Measurements from ENCODE around the gene NR2F6.

DNA sequence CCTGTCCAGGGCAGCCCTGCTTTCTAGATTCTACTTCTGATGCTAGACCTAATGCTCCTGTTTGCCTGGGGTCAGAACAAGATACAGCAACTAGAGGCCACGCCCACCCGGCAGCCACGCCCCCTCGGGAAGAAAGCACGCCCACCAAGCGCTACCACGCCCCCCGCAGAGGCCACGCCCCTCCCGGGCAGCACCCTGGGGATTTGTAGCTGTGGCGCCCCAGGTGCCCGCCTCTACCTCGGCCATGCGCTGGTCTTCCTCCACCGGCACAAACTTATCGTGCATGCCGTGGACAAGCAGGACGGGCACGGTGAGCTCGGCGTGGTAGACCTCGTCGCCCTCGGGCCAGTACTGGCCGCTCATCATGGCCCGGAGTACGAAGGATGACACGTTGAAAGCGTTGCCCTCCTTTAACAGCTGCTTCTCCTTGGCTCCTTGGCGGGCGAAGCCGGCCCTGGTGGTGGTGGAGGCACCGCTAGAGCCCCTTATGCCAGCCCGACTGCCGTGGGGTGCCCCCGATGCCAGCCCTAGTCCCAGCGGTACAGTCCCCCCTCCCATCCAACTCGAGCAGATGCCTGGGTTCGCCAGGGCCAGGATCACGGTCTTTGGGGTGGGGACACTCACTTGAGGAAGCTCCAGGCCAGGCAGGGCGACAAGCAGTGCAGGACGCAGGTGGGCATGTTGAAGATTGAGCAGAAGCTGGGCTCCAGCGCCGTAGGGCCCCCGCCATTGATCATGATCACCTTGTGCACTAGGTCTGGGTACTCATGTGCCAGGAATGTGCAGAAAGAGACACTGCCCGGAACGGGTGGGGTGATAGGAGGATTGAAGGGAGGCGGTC, 48.6 kb upstream of the NR2F6 start:
- no peak for TF ChIP-seq REST (IDR thresholded peaks at IDR 0.05; ENCODE audit: unreplicated experiment)
- TF ChIP-seq, protein P1, sequence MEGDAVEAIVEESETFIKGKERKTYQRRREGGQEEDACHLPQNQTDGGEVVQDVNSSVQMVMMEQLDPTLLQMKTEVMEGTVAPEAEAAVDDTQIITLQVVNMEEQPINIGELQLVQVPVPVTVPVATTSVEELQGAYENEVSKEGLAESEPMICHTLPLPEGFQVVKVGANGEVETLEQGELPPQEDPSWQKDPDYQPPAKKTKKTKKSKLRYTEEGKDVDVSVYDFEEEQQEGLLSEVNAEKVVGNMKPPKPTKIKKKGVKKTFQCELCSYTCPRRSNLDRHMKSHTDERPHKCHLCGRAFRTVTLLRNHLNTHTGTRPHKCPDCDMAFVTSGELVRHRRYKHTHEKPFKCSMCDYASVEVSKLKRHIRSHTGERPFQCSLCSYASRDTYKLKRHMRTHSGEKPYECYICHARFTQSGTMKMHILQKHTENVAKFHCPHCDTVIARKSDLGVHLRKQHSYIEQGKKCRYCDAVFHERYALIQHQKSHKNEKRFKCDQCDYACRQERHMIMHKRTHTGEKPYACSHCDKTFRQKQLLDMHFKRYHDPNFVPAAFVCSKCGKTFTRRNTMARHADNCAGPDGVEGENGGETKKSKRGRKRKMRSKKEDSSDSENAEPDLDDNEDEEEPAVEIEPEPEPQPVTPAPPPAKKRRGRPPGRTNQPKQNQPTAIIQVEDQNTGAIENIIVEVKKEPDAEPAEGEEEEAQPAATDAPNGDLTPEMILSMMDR (conservative IDR thresholded peaks at IDR 0.05; ENCODE audit: low read depth in 2 of 2): no peak
- no peak for TF ChIP-seq EZH2 (IDR thresholded peaks at IDR 0.05; ENCODE audit: low read depth, unreplicated experiment)
- TF ChIP-seq POLR2AphosphoS5 (IDR thresholded peaks at IDR 0.05; ENCODE audit: low read depth): 0 out of 2 replicates have a peak, but pooled peaks have one; percentile 20
- TF ChIP-seq ZNF114 (CRISPR knock-in tag; IDR thresholded peaks at IDR 0.05): no peak
- TF ChIP-seq CREB1 (CRISPR knock-in tag; IDR thresholded peaks at IDR 0.05; ENCODE audit: low read depth): no peak
- TF ChIP-seq EZH2phosphoT487 (IDR thresholded peaks at IDR 0.05; ENCODE audit: unreplicated experiment): no peak
- TF ChIP-seq STAT1 (IDR thresholded peaks at IDR 0.05; ENCODE audit: unreplicated experiment): no peak
- no peak for TF ChIP-seq JUNB (IDR thresholded peaks at IDR 0.05; ENCODE audit: unreplicated experiment)
- no peak for TF ChIP-seq ETS1 (IDR thresholded peaks at IDR 0.05)

All from GM23338 (cell line).